ENCODE measurements around the gene NUP93. TPM values are rescaled to one million over a fixed set of nuclear protein-coding genes. Genes with fewer than 3 reads are reported as not detected.

Gene NUP93
- total RNA-seq, 1 experiment from 2014 or later: 74.7 TPM

- Histone ChIP-seq H3K27me3 (ENCODE audit: insufficient read depth, low read depth) (no peaks in the 10 kb centered on the region), H3K9me2 (ENCODE audit: insufficient read depth) (no peaks in the 10 kb centered on the region), H3F3A (ENCODE audit: insufficient read depth, low read depth) (no peaks in the 10 kb centered on the region), H3K4me1 (replicated peaks; ENCODE audit: insufficient read depth) (no peaks in the 10 kb centered on the region), H3K36me3 (ENCODE audit: low read depth) (no peaks in the 10 kb centered on the region), H3K4me2 (no peak overlapping the region), H3K27ac (no peak overlapping the region), H4K20me1 (ENCODE audit: insufficient read depth) (no peaks in the 10 kb centered on the region), H3K9me3 (ENCODE audit: insufficient read depth, low read depth) (no peaks in the 10 kb centered on the region), H3K4me3 (no peak overlapping the region), H3K79me2 (ENCODE audit: low read depth) (no peaks in the 10 kb centered on the region), H2AFZ (no peak overlapping the region)
- TF ChIP-seq, protein P1, sequence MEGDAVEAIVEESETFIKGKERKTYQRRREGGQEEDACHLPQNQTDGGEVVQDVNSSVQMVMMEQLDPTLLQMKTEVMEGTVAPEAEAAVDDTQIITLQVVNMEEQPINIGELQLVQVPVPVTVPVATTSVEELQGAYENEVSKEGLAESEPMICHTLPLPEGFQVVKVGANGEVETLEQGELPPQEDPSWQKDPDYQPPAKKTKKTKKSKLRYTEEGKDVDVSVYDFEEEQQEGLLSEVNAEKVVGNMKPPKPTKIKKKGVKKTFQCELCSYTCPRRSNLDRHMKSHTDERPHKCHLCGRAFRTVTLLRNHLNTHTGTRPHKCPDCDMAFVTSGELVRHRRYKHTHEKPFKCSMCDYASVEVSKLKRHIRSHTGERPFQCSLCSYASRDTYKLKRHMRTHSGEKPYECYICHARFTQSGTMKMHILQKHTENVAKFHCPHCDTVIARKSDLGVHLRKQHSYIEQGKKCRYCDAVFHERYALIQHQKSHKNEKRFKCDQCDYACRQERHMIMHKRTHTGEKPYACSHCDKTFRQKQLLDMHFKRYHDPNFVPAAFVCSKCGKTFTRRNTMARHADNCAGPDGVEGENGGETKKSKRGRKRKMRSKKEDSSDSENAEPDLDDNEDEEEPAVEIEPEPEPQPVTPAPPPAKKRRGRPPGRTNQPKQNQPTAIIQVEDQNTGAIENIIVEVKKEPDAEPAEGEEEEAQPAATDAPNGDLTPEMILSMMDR (conservative IDR thresholded peaks at IDR 0.05): no peak
- TF ChIP-seq EZH2 (IDR thresholded peaks at IDR 0.05; ENCODE audit: low read depth): no peak
- no peak for DNase-seq
- BruUV-seq (replicated peaks): no TSS peak
- ChIA-PET POLR2A (ENCODE audit: unreplicated experiment) (no interaction called here), CTCF (no interaction called here)
- intact Hi-C loops (cut with micrococcal nuclease; ENCODE audit: unreplicated experiment): no loop called here
Observed at GRCh38 chr16:56878282-56878854, 148.4 kb downstream of the NUP93 start.

DNA sequence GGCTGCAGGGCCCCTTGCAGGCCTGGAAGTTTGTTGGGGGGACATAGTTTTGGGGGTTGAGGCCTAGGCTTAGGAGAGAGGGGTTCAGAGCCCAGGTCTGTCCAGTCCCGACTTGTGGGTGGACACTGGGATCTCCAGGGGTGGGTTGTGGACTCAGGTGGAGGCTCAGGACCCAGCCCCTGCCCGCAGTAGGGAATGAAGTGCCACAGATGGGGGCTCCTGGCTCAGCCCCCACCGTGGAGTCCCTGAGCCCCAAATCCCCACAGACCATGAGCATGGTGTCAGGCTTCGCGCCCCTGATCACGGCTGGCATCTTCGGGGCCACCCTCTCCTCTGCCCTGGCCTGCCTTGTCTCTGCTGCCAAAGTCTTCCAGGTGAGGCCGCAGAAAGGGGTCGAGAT is 149.3 kb downstream of the NUP93 start:
- Histone ChIP-seq H2AFZ (no peak overlapping the region), H3K4me2 (no peak overlapping the region), H4K20me1 (ENCODE audit: insufficient read depth) (no peaks in the 10 kb centered on the region), H3K36me3 (ENCODE audit: low read depth) (no peaks in the 10 kb centered on the region), H3K79me2 (ENCODE audit: low read depth) (no peaks in the 10 kb centered on the region), H3K9me2 (ENCODE audit: insufficient read depth) (no peaks in the 10 kb centered on the region), H3F3A (ENCODE audit: insufficient read depth, low read depth) (no peaks in the 10 kb centered on the region), H3K4me1 (replicated peaks; ENCODE audit: insufficient read depth) (no peaks in the 10 kb centered on the region), H3K4me3 (no peak overlapping the region), H3K9me3 (ENCODE audit: insufficient read depth, low read depth) (no peaks in the 10 kb centered on the region), H3K27me3 (ENCODE audit: insufficient read depth, low read depth) (no peaks in the 10 kb centered on the region), H3K27ac (no peak overlapping the region)
- CTCF ChIA-PET: no interaction called here
- TF ChIP-seq EZH2 (IDR thresholded peaks at IDR 0.05; ENCODE audit: low read depth): no peak
- TF ChIP-seq, protein P1 (conservative IDR thresholded peaks at IDR 0.05): no peak
- DNase-seq: no peak
- intact Hi-C loops (cut with micrococcal nuclease; ENCODE audit: unreplicated experiment): no loop called here
- no TSS peak for BruUV-seq (replicated peaks)
- POLR2A ChIA-PET (ENCODE audit: unreplicated experiment): no interaction called here

DNA sequence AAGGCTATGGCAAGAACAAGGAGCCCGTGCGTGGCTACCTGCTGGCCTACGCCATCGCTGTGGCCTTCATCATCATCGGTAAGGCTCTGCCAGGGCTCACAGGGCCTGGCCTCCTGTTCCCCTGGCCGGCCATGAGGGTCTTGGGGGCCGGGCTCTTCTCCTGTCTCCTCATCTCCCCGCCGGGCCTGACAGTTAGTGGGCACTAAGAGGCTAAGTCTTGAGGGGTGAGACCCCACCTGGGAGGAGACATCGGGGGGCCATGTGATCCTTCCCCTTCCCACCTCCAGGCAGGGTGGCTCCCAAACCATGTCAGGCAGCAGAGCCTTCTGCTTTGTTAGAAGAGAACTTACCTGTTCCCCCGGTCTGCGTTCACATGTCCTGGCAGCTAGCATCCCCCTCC is 150.2 kb downstream of the NUP93 start:
- Histone ChIP-seq H3K4me1 (replicated peaks; ENCODE audit: insufficient read depth) (no peaks in the 10 kb centered on the region), H3K27me3 (ENCODE audit: insufficient read depth, low read depth) (no peaks in the 10 kb centered on the region), H3K4me3 (no peak overlapping the region), H3K79me2 (ENCODE audit: low read depth) (no peaks in the 10 kb centered on the region), H2AFZ (no peak overlapping the region), H4K20me1 (ENCODE audit: insufficient read depth) (no peaks in the 10 kb centered on the region), H3K9me3 (ENCODE audit: insufficient read depth, low read depth) (no peaks in the 10 kb centered on the region), H3K36me3 (ENCODE audit: low read depth) (no peaks in the 10 kb centered on the region), H3F3A (ENCODE audit: insufficient read depth, low read depth) (no peaks in the 10 kb centered on the region), H3K4me2 (no peak overlapping the region), H3K9me2 (ENCODE audit: insufficient read depth) (no peaks in the 10 kb centered on the region), H3K27ac (no peak overlapping the region)
- CTCF ChIA-PET: no interaction called here
- no TSS peak for BruUV-seq (replicated peaks)
- POLR2A ChIA-PET (ENCODE audit: unreplicated experiment): no interaction called here
- intact Hi-C loops (cut with micrococcal nuclease; ENCODE audit: unreplicated experiment): no loop called here
- no peak for DNase-seq
- no peak for TF ChIP-seq EZH2 (IDR thresholded peaks at IDR 0.05; ENCODE audit: low read depth)
- TF ChIP-seq, protein P1 (conservative IDR thresholded peaks at IDR 0.05): no peak
